ENCODE results near the gene BDP1.

GRCh38 chr5:71482132-71482531 is 26.7 kb downstream of the BDP1 start:
- TF ChIP-seq POLR2A (IDR thresholded peaks at IDR 0.05) (no peak), CTCF (IDR thresholded peaks at IDR 0.05 in 4 of 5, conservative IDR thresholded peaks at IDR 0.05 in 1 of 5) (no peak)
